Measurements from ENCODE around the gene TOP1. TPM values are rescaled to one million over a fixed set of nuclear protein-coding genes. Genes with fewer than 3 reads are reported as not detected.

The TOP1 gene
- total RNA-seq, 1 donor from 2014 or later: 90.8 TPM

DNA sequence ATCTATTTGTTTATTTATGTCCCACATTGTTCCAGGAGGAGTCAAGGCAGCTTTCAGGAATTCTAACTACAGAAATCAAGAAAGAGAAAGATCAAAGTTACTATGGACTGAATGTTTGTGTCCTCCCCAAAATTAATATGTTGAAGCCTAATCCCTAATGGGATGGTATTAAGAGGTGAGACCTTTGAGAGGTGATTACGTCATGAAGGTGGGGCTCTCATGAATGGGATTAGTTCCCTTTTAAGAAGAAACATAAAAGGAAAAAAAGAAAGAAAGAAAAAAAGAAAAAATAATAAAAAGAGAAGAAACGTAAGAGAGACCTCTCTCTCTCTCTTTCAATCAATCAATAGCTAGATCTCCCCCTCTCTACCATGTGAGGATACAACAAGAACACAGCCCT is 44.7 kb upstream of the TOP1 start:
- TF ChIP-seq, protein P1, sequence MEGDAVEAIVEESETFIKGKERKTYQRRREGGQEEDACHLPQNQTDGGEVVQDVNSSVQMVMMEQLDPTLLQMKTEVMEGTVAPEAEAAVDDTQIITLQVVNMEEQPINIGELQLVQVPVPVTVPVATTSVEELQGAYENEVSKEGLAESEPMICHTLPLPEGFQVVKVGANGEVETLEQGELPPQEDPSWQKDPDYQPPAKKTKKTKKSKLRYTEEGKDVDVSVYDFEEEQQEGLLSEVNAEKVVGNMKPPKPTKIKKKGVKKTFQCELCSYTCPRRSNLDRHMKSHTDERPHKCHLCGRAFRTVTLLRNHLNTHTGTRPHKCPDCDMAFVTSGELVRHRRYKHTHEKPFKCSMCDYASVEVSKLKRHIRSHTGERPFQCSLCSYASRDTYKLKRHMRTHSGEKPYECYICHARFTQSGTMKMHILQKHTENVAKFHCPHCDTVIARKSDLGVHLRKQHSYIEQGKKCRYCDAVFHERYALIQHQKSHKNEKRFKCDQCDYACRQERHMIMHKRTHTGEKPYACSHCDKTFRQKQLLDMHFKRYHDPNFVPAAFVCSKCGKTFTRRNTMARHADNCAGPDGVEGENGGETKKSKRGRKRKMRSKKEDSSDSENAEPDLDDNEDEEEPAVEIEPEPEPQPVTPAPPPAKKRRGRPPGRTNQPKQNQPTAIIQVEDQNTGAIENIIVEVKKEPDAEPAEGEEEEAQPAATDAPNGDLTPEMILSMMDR (IDR thresholded peaks at IDR 0.05; ENCODE audit: unreplicated experiment): no peak
- Mint-ChIP-seq H3K4me1 (ENCODE audit: low read depth) (no peaks in the 10 kb centered on the region), H3K4me3 (ENCODE audit: low read depth) (no peak overlapping the region), H3K27ac (no peak overlapping the region), H3K27me3 (no peaks in the 10 kb centered on the region), H3K36me3 (ENCODE audit: insufficient read depth) (no peaks in the 10 kb centered on the region), H3K9me3 (ENCODE audit: low read depth) (no peaks in the 10 kb centered on the region)
- DNase-seq (ENCODE audit: low spot score, unreplicated experiment): no peak

DNA sequence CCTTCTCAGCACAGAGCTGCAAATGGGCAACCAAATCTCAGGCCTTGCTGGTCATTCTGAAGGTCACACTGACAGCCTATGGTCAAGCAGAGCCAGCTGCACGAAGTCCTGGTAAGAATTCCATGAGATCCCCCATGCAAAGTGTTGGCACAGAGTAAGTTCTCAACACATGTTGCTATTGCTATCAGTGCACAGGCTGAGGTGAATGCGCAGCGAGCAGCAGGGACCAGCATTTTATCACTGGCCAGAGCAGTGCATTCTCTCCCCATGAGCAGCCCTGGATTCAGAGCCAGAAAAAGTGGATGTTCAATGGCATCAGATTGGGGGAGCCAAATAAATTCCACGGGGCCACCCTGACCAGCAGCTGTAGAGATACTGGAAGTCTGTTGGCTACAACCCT is 44.1 kb upstream of the TOP1 start:
- DNase-seq (ENCODE audit: low spot score, unreplicated experiment): no peak
- Mint-ChIP-seq H3K27me3 (no peaks in the 10 kb centered on the region), H3K4me1 (ENCODE audit: low read depth) (no peaks in the 10 kb centered on the region), H3K4me3 (ENCODE audit: low read depth) (no peak overlapping the region), H3K9me3 (ENCODE audit: low read depth) (no peaks in the 10 kb centered on the region), H3K27ac (no peak overlapping the region), H3K36me3 (ENCODE audit: insufficient read depth) (no peaks in the 10 kb centered on the region)
- TF ChIP-seq, protein P1 (IDR thresholded peaks at IDR 0.05; ENCODE audit: unreplicated experiment): no peak

DNA sequence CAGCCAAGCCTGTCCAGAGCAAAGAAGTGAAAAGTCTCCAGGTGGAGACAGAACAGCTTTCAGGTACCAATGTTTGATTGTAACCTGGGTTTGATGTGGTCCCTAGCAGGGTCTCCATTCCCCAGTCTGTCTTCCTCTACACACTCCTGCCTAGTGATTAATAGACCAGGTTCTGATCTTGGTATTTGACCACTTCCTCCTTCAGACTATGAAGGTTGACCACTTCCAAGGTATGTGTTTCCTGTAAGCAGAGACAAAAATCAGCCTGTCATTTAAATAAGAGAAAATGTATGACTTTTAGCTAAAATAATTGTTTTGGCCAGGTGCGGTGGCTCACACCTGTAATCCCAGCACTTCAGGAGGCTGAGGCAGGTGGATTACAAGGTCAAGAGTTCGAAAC is 41.8 kb upstream of the TOP1 start:
- Mint-ChIP-seq H3K4me1 (ENCODE audit: low read depth) (peaks cover 8% of the 10 kb centered on the region), H3K27ac (no peak overlapping the region), H3K4me3 (ENCODE audit: low read depth) (no peak overlapping the region), H3K36me3 (ENCODE audit: insufficient read depth) (no peaks in the 10 kb centered on the region), H3K9me3 (ENCODE audit: low read depth) (no peaks in the 10 kb centered on the region), H3K27me3 (no peaks in the 10 kb centered on the region)
- TF ChIP-seq, protein P1 (IDR thresholded peaks at IDR 0.05; ENCODE audit: unreplicated experiment): no peak
- DNase-seq (ENCODE audit: low spot score, unreplicated experiment): no peak

- peak overlapping the region; percentile 34 for H3K27ac Mint-ChIP-seq
- peak; percentile 53 for DNase-seq (ENCODE audit: low spot score, unreplicated experiment)
- no peaks in the 10 kb centered on the region for H3K27me3 Mint-ChIP-seq
- H3K36me3 Mint-ChIP-seq (ENCODE audit: insufficient read depth): no peaks in the 10 kb centered on the region
- no peak overlapping the region for H3K4me3 Mint-ChIP-seq (ENCODE audit: low read depth)
- no peaks in the 10 kb centered on the region for H3K9me3 Mint-ChIP-seq (ENCODE audit: low read depth)
- H3K4me1 Mint-ChIP-seq (ENCODE audit: low read depth): peaks cover 8% of the 10 kb centered on the region
- TF ChIP-seq, protein P1 (IDR thresholded peaks at IDR 0.05; ENCODE audit: unreplicated experiment): peak; percentile 76
Observed at GRCh38 chr20:40990542-40991120, 38.0 kb upstream of the TOP1 start.

DNA sequence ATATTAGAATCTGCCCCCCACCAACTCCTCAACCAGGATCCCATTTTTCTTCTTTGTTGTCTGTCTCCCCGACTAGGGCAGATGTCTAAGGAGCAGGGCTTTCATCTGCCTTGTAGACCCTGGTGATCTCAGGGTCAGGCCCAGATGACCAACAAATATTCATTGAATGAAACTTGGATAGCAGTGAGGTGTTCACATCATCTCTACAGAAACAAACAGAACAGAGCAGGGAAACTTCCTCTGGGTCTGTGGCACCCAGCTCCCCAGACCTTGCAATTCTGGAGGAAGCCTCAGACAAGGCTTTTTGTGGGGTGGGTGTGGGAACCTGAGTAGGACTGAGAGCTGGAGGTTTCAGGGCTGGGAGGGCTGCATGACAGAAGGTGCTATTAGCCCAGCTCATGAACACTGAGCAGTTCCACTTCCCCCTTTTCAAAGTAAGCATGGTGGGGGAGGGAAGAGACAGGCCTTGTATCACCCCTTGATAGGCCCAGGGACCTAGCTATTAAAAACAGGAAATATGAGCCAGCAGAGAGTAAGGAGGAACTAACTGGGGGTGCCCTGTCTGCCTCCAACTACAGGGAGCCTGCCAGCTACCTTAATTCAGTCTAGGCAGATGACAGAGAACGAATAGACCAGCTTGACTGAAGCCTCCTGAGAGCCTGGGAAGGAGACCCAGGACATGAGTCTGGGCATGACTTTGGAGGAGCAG is 37.3 kb upstream of the TOP1 start:
- no peak for DNase-seq (ENCODE audit: low spot score, unreplicated experiment)
- Mint-ChIP-seq H3K4me1 (ENCODE audit: low read depth) (peaks cover 8% of the 10 kb centered on the region), H3K9me3 (ENCODE audit: low read depth) (no peaks in the 10 kb centered on the region), H3K4me3 (ENCODE audit: low read depth) (no peak overlapping the region), H3K27ac (peak overlapping the region; percentile 34), H3K27me3 (no peaks in the 10 kb centered on the region), H3K36me3 (ENCODE audit: insufficient read depth) (no peaks in the 10 kb centered on the region)
- TF ChIP-seq, protein P1 (IDR thresholded peaks at IDR 0.05; ENCODE audit: unreplicated experiment): no peak

All from progenitor cell of endocrine pancreas (in vitro differentiated cells).